GM12878 (cell line): ENCODE data around the gene GPR31. TPM values are rescaled to one million over a fixed set of nuclear protein-coding genes. Genes with fewer than 3 reads are reported as not detected.

Experiments used
- CBFB ChIP-seq: IDR thresholded peaks from 2 replicates; pipeline ENCODE4 v1.6.1; 2016; ENCODE audit warnings: antibody characterized with exemption, low read depth
- CBX5 ChIP-seq: sonication (generic); IDR thresholded peaks from 2 replicates; pipeline ENCODE4 v1.6.1; 2016; ENCODE audit warnings: low read depth, moderate library complexity, mild to moderate bottlenecking, inconsistent platforms
- CTCF ChIP-seq, 3 experiments: IDR thresholded peaks in 2 of 3; conservative IDR thresholded peaks in 1 of 3; 2 replicates each; pipeline ENCODE4 v1.5.1; 2011; ENCODE audit warnings: low read depth in 3 of 3, low read length in 3 of 3, mild to moderate bottlenecking in 3 of 3, control low read depth in 2 of 3, moderate library complexity in 2 of 3, inconsistent platforms in 1 of 3, mixed read lengths in 1 of 3; ENCODE audit not compliant: control insufficient read depth in 2 of 3, insufficient read depth in 1 of 3; ENCODE audit errors: extremely low read depth in 1 of 3
- EED ChIP-seq: sonication (generic); IDR thresholded peaks from 2 replicates; pipeline ENCODE4 v1.6.1; 2016; ENCODE audit warnings: antibody characterized with exemption, low read depth
- HDAC6 ChIP-seq: fragments of 200-600 bp; sonication (generic); IDR thresholded peaks from one replicate; pipeline ENCODE4 v1.8.0; 2017; ENCODE audit warnings: antibody characterized with exemption; ENCODE audit not compliant: unreplicated experiment
- MLLT1 ChIP-seq: fragments of 450-650 bp; IDR thresholded peaks from 2 replicates; pipeline ENCODE4 v1.6.1; 2016; ENCODE audit warnings: mild to moderate bottlenecking
- MTA2 ChIP-seq: fragments of 450-650 bp; IDR thresholded peaks from 2 replicates; pipeline ENCODE4 v1.6.1; 2016; ENCODE audit warnings: low read depth, mild to moderate bottlenecking, moderate library complexity
- NFXL1 ChIP-seq: fragments of 450-650 bp; IDR thresholded peaks from 2 replicates; pipeline ENCODE4 v1.6.1; 2017; ENCODE audit warnings: antibody characterized with exemption, mild to moderate bottlenecking, borderline replicate concordance
- PBX3 ChIP-seq: IDR thresholded peaks from 2 replicates; pipeline ENCODE4 v1.6.1; 2011; ENCODE audit warnings: mild to moderate bottlenecking, low read depth, low read length, moderate library complexity; ENCODE audit not compliant: insufficient replicate concordance
- RAD51 ChIP-seq: fragments of 450-650 bp; IDR thresholded peaks from 2 replicates; pipeline ENCODE4 v1.6.1; 2016; ENCODE audit warnings: moderate library complexity, mild to moderate bottlenecking, inconsistent platforms
- SUZ12 ChIP-seq: fragments of 200-600 bp; sonication (generic); IDR thresholded peaks from one replicate; pipeline ENCODE4 v1.6.1; 2018; ENCODE audit warnings: antibody characterized with exemption, mild to moderate bottlenecking; ENCODE audit not compliant: unreplicated experiment
- ZNF592 ChIP-seq: fragments of 450-650 bp; IDR thresholded peaks from 2 replicates; pipeline ENCODE4 v1.6.1; 2017; ENCODE audit warnings: mild to moderate bottlenecking, moderate library complexity
- ZZZ3 ChIP-seq: IDR thresholded peaks from 2 replicates; pipeline ENCODE4 v1.6.1; 2011; ENCODE audit warnings: low read depth; ENCODE audit not compliant: control insufficient read depth, insufficient read length
- polyA plus RNA-seq, 11 experiments: library from polyadenylated mRNA; depleted of rRNA in 4 of 11; unstranded in 6 of 11; stranded (reverse) in 5 of 11; fragments of >200 nt; fragmentation: Nextera tagmentation in 4 of 11; fragmentation: Illumina TruSeq in 1 of 11; extraction: Ambion mirVana in 4 of 11; extraction: Trizol in 1 of 11; gene quantifications; 1 replicate in 1 of 11; 2 replicates in 10 of 11; pipeline versions ENCODE4 v1.2.1 to v1.2.3, GENCODE V29; 2011 to 2016; ENCODE audit warnings: inconsistent platforms in 2 of 11, missing spikeins in 2 of 11, low read depth in 1 of 11
- total RNA-seq, 4 experiments: library from RNA; depleted of rRNA in 3 of 4; stranded (reverse); fragments of >200 nt in 3 of 4; fragmentation: Illumina TruSeq in 1 of 4; extraction: Trizol in 1 of 4; gene quantifications; 2 replicates each; pipeline versions ENCODE4 v1.2.1 to v1.2.3, GENCODE V29; 2013 to 2021

The GPR31 gene
- total and polyA plus RNA-seq, 10 of the 15 experiments (the other 5 are each of a cell fraction or from before 2014, with no cell fraction given), result not detected

- TF ChIP-seq CTCF (IDR thresholded peaks at IDR 0.05 in 2 of 3, conservative IDR thresholded peaks at IDR 0.05 in 1 of 3; ENCODE audit: control insufficient read depth in 2 of 3, extremely low read depth in 1 of 3, insufficient read depth in 1 of 3, low read depth in 3 of 3, low read length in 3 of 3) (no peak), MTA2 (peak; percentile 67; the same call in 1 of the 2 replicates), CBX5 (no peak), ZNF592 (0 out of 2 replicates have a peak, but pooled peaks have one; percentile 3), NFXL1 (no peak; the same call in 1 of the 2 replicates), SUZ12 (no peak), MLLT1 (peak; percentile 70), PBX3 (peak; percentile 50), RAD51 (peak; percentile 99), EED (peak; percentile 32), ZZZ3 (no peak), CBFB (peak; percentile 58; the same call in 1 of the 2 replicates), HDAC6 (no peak)
These were observed 43.6 kb downstream of the GPR31 start (continued) for GRCh38 chr6:167113935-167114910.
